Kidney epithelial cell (primary cell): Measurements from ENCODE around the gene CROT. TPM values are rescaled to one million over a fixed set of nuclear protein-coding genes. Genes with fewer than 3 reads are reported as not detected.

Source experiments
- DNase-seq: peaks from one replicate; pipeline ENCODE4 v3.0.0-alpha.2; 2010; ENCODE audit warnings: low read depth
- H3K27me3 ChIP-seq: 2 replicates; pipeline ENCODE4 v1.6.0; 2011; ENCODE audit warnings: low read length; ENCODE audit not compliant: control insufficient read depth, insufficient read depth
- H3K36me3 ChIP-seq: 2 replicates; pipeline ENCODE4 v1.5.1; 2011; ENCODE audit warnings: low read length; ENCODE audit not compliant: control insufficient read depth, insufficient read depth
- H3K4me3 ChIP-seq: 2 replicates; pipeline ENCODE4 v1.5.1; 2011; ENCODE audit warnings: low read depth, mild to moderate bottlenecking, control low read depth, low read length
- CTCF ChIP-seq: IDR thresholded peaks from 2 replicates; pipeline ENCODE4 v1.5.1; 2011; ENCODE audit warnings: mild to moderate bottlenecking, moderate library complexity, low read length, control low read depth, inconsistent platforms; ENCODE audit not compliant: insufficient read depth, poor library complexity, severe bottlenecking
- total RNA-seq: library from RNA; depleted of rRNA; stranded (reverse); fragments of >200 nt; gene quantifications from 2 replicates; pipeline ENCODE4 v1.2.3, GENCODE V29; 2015

CROT gene
- total RNA-seq, 1 donor from 2014 or later, result 5.7 TPM

- TF ChIP-seq CTCF, result no peak
- DNase-seq, result no peak
- no peaks in the 10 kb centered on the region for H3K27me3 ChIP-seq
- H3K36me3 ChIP-seq, result no peaks in the 10 kb centered on the region
- no peak overlapping the region for H3K4me3 ChIP-seq
Observed at GRCh38 chr7:87363342-87363741, 17.9 kb downstream of the CROT start.

- DNase-seq, result no peak
- no peaks in the 10 kb centered on the region for H3K36me3 ChIP-seq
- no peaks in the 10 kb centered on the region for H3K27me3 ChIP-seq
- no peak overlapping the region for H3K4me3 ChIP-seq
- TF ChIP-seq CTCF, result no peak
Observed at GRCh38 chr7:87364246-87364645, 18.8 kb downstream of the CROT start.

- TF ChIP-seq CTCF, result no peak
- no peaks in the 10 kb centered on the region for H3K27me3 ChIP-seq
- H3K36me3 ChIP-seq, result no peaks in the 10 kb centered on the region
- DNase-seq, result no peak
- H3K4me3 ChIP-seq, result no peak overlapping the region
Observed at GRCh38 chr7:87369216-87369615, 23.8 kb downstream of the CROT start.

GRCh38 chr7:87370660-87371180 lies 25.3 kb downstream of the CROT start:
- H3K27me3 ChIP-seq, result no peaks in the 10 kb centered on the region
- H3K4me3 ChIP-seq, result no peak overlapping the region
- no peak for TF ChIP-seq CTCF
- no peaks in the 10 kb centered on the region for H3K36me3 ChIP-seq
- DNase-seq, result no peak

GRCh38 chr7:87375662-87376435 lies 30.4 kb downstream of the CROT start:
- no peak for TF ChIP-seq CTCF
- Histone ChIP-seq H3K27me3 (no peaks in the 10 kb centered on the region), H3K4me3 (no peak overlapping the region), H3K36me3 (no peaks in the 10 kb centered on the region)
- no peak for DNase-seq

- Histone ChIP-seq H3K36me3 (no peaks in the 10 kb centered on the region), H3K4me3 (no peak overlapping the region), H3K27me3 (no peaks in the 10 kb centered on the region)
- TF ChIP-seq CTCF, result no peak
- no peak for DNase-seq
Observed at GRCh38 chr7:87380905-87381304, 35.4 kb downstream of the CROT start.
